PC-9 (cell line): Measurements from ENCODE around the gene GABRR2.

Experiments
- CTCF ChIP-seq: fragments of 200-600 bp; sonication (generic); conservative IDR thresholded peaks from 2 replicates; pipeline ENCODE4 v1.6.1; 2017; ENCODE audit warnings: mixed run types, antibody characterized with exemption, mild to moderate bottlenecking, moderate library complexity
- EZH2 ChIP-seq: fragments of 200-600 bp; sonication (generic); IDR thresholded peaks from 2 replicates; pipeline ENCODE4 v1.8.0; 2017; ENCODE audit warnings: antibody characterized with exemption, low read depth

- TF ChIP-seq EZH2 (no peak), CTCF (no peak)
Measured at GRCh38 chr6:89222712-89223039, 92.4 kb downstream of the GABRR2 start.
